Stimulated activated CD4-positive, alpha-beta T cell treated with anti-CD3 and anti-CD28 coated beads, TNF-alpha, amount 100 ng/mL, for 24 hours (primary cell): ENCODE data around the gene PTPN7.

Experiments used
- DNase-seq, 3 experiments: peaks; one replicate each; pipeline ENCODE4 v3.0.0-alpha.2; 2020; ENCODE audit warnings: low read depth in 3 of 3

Gene PTPN7

GRCh38 chr1:202106340-202107254, 53.8 kb downstream of the PTPN7 start:
- DNase-seq, result no peak

GRCh38 chr1:202105571-202106339, 54.6 kb downstream of the PTPN7 start:
- no peak for DNase-seq

GRCh38 chr1:202104073-202104472, 56.3 kb downstream of the PTPN7 start:
- no peak for DNase-seq

- no peak for DNase-seq
Measured at GRCh38 chr1:202101184-202101583, 59.2 kb downstream of the PTPN7 start.
